GM23338 (cell line): ENCODE measurements around the gene SS18. TPM values are rescaled to one million over a fixed set of nuclear protein-coding genes. Genes with fewer than 3 reads are reported as not detected.

Source experiments
- ATAC-seq: fragments of 200-7000 bp; cut with Tn5 transposase; 3 replicates; pipeline ENCODE4 v1.9.1; 2020
- DNase-seq: peaks from one replicate; pipeline ENCODE4 v3.0.0-alpha.2; 2015; ENCODE audit warnings: low spot score
- H2AFZ ChIP-seq: fragments of 200-600 bp; sonication (generic); 2 replicates; pipeline ENCODE4 v1.8.0; 2016; ENCODE audit warnings: antibody characterized with exemption, mild to moderate bottlenecking, moderate library complexity
- H3F3A ChIP-seq: fragments of 200-600 bp; sonication (generic); replicated peaks from 2 replicates; pipeline ENCODE4 v1.8.0; 2017; ENCODE audit warnings: antibody characterized with exemption, mixed run types, low read depth
- H3K27ac ChIP-seq: fragments of 200-600 bp; sonication (generic); 2 replicates; pipeline ENCODE4 v1.6.1; 2016; ENCODE audit warnings: low read depth
- H3K27me3 ChIP-seq: fragments of 200-600 bp; sonication (generic); 2 replicates; pipeline ENCODE4 v1.8.0; 2016; ENCODE audit warnings: mild to moderate bottlenecking, mixed run types, moderate library complexity; ENCODE audit not compliant: insufficient read depth
- H3K36me3 ChIP-seq: fragments of 200-600 bp; sonication (generic); 2 replicates; pipeline ENCODE4 v1.8.0; 2016; ENCODE audit warnings: mild to moderate bottlenecking; ENCODE audit not compliant: insufficient read depth
- H3K4me1 ChIP-seq: fragments of 200-600 bp; sonication (generic); 2 replicates; pipeline ENCODE4 v1.8.0; 2016; ENCODE audit warnings: mild to moderate bottlenecking, moderate library complexity; ENCODE audit not compliant: insufficient read depth
- H3K4me2 ChIP-seq: fragments of 200-600 bp; sonication (generic); 2 replicates; pipeline ENCODE4 v1.7.1; 2017; ENCODE audit warnings: mixed run types
- H3K4me3 ChIP-seq: fragments of 200-600 bp; sonication (generic); 2 replicates; pipeline ENCODE4 v1.6.1; 2016; ENCODE audit warnings: mixed run types
- H3K79me2 ChIP-seq: fragments of 200-600 bp; sonication (generic); replicated peaks from 2 replicates; pipeline ENCODE4 v1.8.0; 2017; ENCODE audit warnings: mild to moderate bottlenecking; ENCODE audit not compliant: insufficient read depth
- H3K9me2 ChIP-seq: fragments of 200-600 bp; sonication (generic); 2 replicates; pipeline ENCODE4 v1.8.0; 2017; ENCODE audit not compliant: insufficient read depth
- H4K20me1 ChIP-seq: fragments of 200-600 bp; sonication (generic); replicated peaks from 2 replicates; pipeline ENCODE4 v1.8.0; 2017; ENCODE audit warnings: mild to moderate bottlenecking; ENCODE audit not compliant: insufficient read depth
- H3K27ac Mint-ChIP-seq: 2 replicates; pipeline ENCODE4 v1.8.0; 2020; ENCODE audit warnings: inconsistent platforms, mild to moderate bottlenecking, moderate library complexity, mixed read lengths
- H3K27me3 Mint-ChIP-seq: 3 replicates; pipeline ENCODE4 v1.8.0; 2022; ENCODE audit warnings: low read depth, mild to moderate bottlenecking, moderate library complexity, mixed read lengths, inconsistent platforms; ENCODE audit not compliant: insufficient read depth, poor library complexity
- H3K36me3 Mint-ChIP-seq: 3 replicates; pipeline ENCODE4 v1.8.0; 2021; ENCODE audit warnings: low read depth, mild to moderate bottlenecking, inconsistent platforms, moderate library complexity, mixed read lengths
- H3K4me1 Mint-ChIP-seq: 3 replicates; pipeline ENCODE4 v1.8.0; 2020; ENCODE audit warnings: mild to moderate bottlenecking, inconsistent platforms, mixed read lengths
- H3K4me3 Mint-ChIP-seq: 3 replicates; pipeline ENCODE4 v1.8.0; 2021; ENCODE audit warnings: moderate library complexity, mild to moderate bottlenecking, inconsistent platforms, mixed read lengths
- H3K9me3 Mint-ChIP-seq: 3 replicates; pipeline ENCODE4 v1.8.0; 2020; ENCODE audit warnings: moderate library complexity, mild to moderate bottlenecking, inconsistent platforms, mixed read lengths
- CREB1 ChIP-seq: fragments of 250-450 bp; sonication (Bioruptor Pico); IDR thresholded peaks from 2 replicates; pipeline ENCODE4 v1.5.0; 2020; ENCODE audit warnings: low read depth, mild to moderate bottlenecking, moderate library complexity
- ETS1 ChIP-seq: IDR thresholded peaks from 2 replicates; pipeline ENCODE4 v1.6.1; 2016; ENCODE audit warnings: antibody characterized with exemption
- EZH2 ChIP-seq: fragments of 200-600 bp; sonication (generic); IDR thresholded peaks from one replicate; pipeline ENCODE4 v1.8.0; 2017; ENCODE audit warnings: antibody characterized with exemption, mild to moderate bottlenecking, low read depth; ENCODE audit not compliant: unreplicated experiment
- EZH2phosphoT487 ChIP-seq: fragments of 200-600 bp; sonication (generic); IDR thresholded peaks from one replicate; pipeline ENCODE4 v1.8.1; 2018; ENCODE audit warnings: antibody characterized with exemption; ENCODE audit not compliant: unreplicated experiment
- JUNB ChIP-seq: IDR thresholded peaks from one replicate; pipeline ENCODE4 v1.6.1; 2016; ENCODE audit warnings: antibody characterized with exemption; ENCODE audit not compliant: unreplicated experiment
- NANOG ChIP-seq: IDR thresholded peaks from 2 replicates; pipeline ENCODE4 v1.6.1; 2016; ENCODE audit warnings: antibody characterized with exemption, borderline replicate concordance
- REST ChIP-seq: IDR thresholded peaks from one replicate; pipeline ENCODE4 v1.6.1; 2018; ENCODE audit warnings: antibody characterized with exemption; ENCODE audit not compliant: unreplicated experiment
- ZNF114 ChIP-seq: fragments of 250-450 bp; sonication (Bioruptor Pico); IDR thresholded peaks from 2 replicates; pipeline ENCODE4 v1.5.0; 2020; ENCODE audit warnings: mild to moderate bottlenecking, moderate library complexity
- ZNF331 ChIP-seq: fragments of 250-450 bp; sonication (Bioruptor Pico); IDR thresholded peaks from 2 replicates; pipeline ENCODE4 v1.5.0; 2020; ENCODE audit warnings: low read depth, mild to moderate bottlenecking, moderate library complexity
- ZNF462 ChIP-seq: fragments of 250-450 bp; sonication (Bioruptor Pico); IDR thresholded peaks from 2 replicates; pipeline ENCODE4 v1.5.0; 2020; ENCODE audit warnings: mild to moderate bottlenecking, moderate library complexity
- polyA plus RNA-seq: library from polyadenylated mRNA; unstranded; fragments of >200 nt; fragmentation: Nextera tagmentation; extraction: Ambion mirVana; gene quantifications from 2 replicates; pipeline ENCODE4 v1.2.1, GENCODE V29; 2016
- total RNA-seq: library from RNA; depleted of rRNA; stranded (reverse); fragments of >200 nt; shearing (Covaris generic); gene quantifications from 2 replicates; pipeline ENCODE4 v1.2.3, GENCODE V29; 2014

SS18 gene
- total and polyA plus RNA-seq, 2 experiments from 2014 or later: 41.3 to 148 TPM

GRCh38 chr18:26039203-26039602 lies 51.2 kb downstream of the SS18 start:
- Histone ChIP-seq H3K9me2 (no peaks in the 10 kb centered on the region), H3K27ac (no peak overlapping the region), H3K27me3 (no peaks in the 10 kb centered on the region), H3K79me2 (peaks cover 1% of the 10 kb centered on the region; the same call in 1 of the 2 replicates), H3K36me3 (no peaks in the 10 kb centered on the region; the same call in 1 of the 2 replicates), H2AFZ (no peak overlapping the region), H3K4me2 (no peak overlapping the region), H3K4me3 (no peak overlapping the region), H3F3A (no peaks in the 10 kb centered on the region), H3K4me1 (peaks cover 23% of the 10 kb centered on the region), H4K20me1 (no peaks in the 10 kb centered on the region; the same call in 1 of the 2 replicates)
- Mint-ChIP-seq H3K4me1 (peaks cover 34% of the 10 kb centered on the region), H3K27me3 (no peaks in the 10 kb centered on the region), H3K36me3 (peaks cover 15% of the 10 kb centered on the region; the same call in 2 of the 3 replicates), H3K27ac (no peak overlapping the region), H3K4me3 (no peak overlapping the region), H3K9me3 (no peaks in the 10 kb centered on the region)
- TF ChIP-seq ZNF331 (CRISPR knock-in tag): no peak
- no peak for TF ChIP-seq EZH2phosphoT487
- peak; percentile 63 for TF ChIP-seq REST
- DNase-seq (no peak), ATAC-seq (no peak; the same call in 2 of the 3 replicates)

GRCh38 chr18:26036635-26037034 lies 53.8 kb downstream of the SS18 start:
- no peaks in the 10 kb centered on the region for H3K27me3 Mint-ChIP-seq
- no peaks in the 10 kb centered on the region for H3K79me2 ChIP-seq
- no peak overlapping the region for H3K27ac ChIP-seq
- DNase-seq (no peak), ATAC-seq (no peak)
- H3K4me3 ChIP-seq: 0 out of 2 replicates have a peak overlapping the region, but pooled peaks have one; percentile 1
- no peak overlapping the region; the same call in 1 of the 3 replicates for H3K4me3 Mint-ChIP-seq
- H3K4me1 ChIP-seq: peaks cover 23% of the 10 kb centered on the region
- no peaks in the 10 kb centered on the region; the same call in 1 of the 2 replicates for H3K36me3 ChIP-seq
- H3K9me2 ChIP-seq: no peaks in the 10 kb centered on the region
- peaks cover 35% of the 10 kb centered on the region for H3K36me3 Mint-ChIP-seq
- no peak overlapping the region for H3K27ac Mint-ChIP-seq
- H3K27me3 ChIP-seq: no peaks in the 10 kb centered on the region
- H2AFZ ChIP-seq: no peak overlapping the region
- peaks cover 34% of the 10 kb centered on the region for H3K4me1 Mint-ChIP-seq
- no peaks in the 10 kb centered on the region for H3K9me3 Mint-ChIP-seq
- peak overlapping the region; percentile 4 for H3K4me2 ChIP-seq
- no peaks in the 10 kb centered on the region for H4K20me1 ChIP-seq
- no peaks in the 10 kb centered on the region for H3F3A ChIP-seq
- no peak for TF ChIP-seq ZNF462 (CRISPR knock-in tag)
- TF ChIP-seq ETS1: no peak
- no peak for TF ChIP-seq ZNF331 (CRISPR knock-in tag)
- no peak for TF ChIP-seq EZH2
- no peak for TF ChIP-seq NANOG
- no peak for TF ChIP-seq CREB1 (CRISPR knock-in tag)
- TF ChIP-seq JUNB: no peak
- TF ChIP-seq ZNF114 (CRISPR knock-in tag): no peak
